HG03175 (cell line): ENCODE results near the gene USH2A.

Experiments
- ATAC-seq: cut with Tn5 transposase; IDR thresholded peaks from one replicate; pipeline ENCODE4 v1.9.1; 2021; ENCODE audit warnings: mild to moderate bottlenecking, moderate library complexity; ENCODE audit not compliant: unreplicated experiment

The USH2A gene

DNA sequence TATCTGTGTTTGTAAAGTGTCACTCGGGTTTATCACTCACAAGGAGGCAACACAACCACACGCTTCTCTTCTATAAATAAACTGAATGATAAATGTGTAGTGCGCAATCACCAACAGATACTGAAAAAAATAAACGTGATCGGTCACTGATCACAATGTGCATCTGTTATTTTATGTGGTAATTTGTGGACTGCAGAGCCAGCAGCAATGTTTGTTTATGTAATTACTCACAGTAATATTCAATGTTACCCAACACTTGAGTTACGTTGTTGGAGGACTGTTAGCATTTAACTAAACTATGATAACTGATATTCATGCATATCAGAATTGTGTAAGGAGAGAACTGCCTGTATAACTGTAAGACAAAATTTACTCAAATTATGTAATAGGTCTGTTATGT, 129.6 kb downstream of the USH2A start:
- ATAC-seq: no peak

DNA sequence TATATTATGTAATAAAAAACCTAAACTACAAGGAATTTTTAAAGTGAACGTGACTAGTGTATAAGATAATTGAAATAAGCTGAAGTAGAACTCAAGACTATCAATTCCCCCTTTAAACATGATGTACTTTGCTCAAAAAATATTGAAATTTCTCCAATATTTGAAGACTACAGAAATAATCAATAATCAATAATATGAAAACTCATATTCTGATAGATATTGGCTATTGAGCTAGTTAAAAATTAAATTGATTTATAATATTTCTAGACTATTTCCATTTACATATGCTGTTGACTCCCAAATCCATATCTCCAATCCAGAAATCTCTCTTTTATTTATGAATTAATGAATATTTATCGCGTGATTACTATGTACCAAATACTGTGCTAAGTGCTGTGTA, 133.2 kb downstream of the USH2A start:
- no peak for ATAC-seq

- ATAC-seq: no peak
These were observed 138.2 kb downstream of the USH2A start for GRCh38 chr1:216285052-216285451.

GRCh38 chr1:216281757-216282156, 141.5 kb downstream of the USH2A start:
- ATAC-seq: no peak

DNA sequence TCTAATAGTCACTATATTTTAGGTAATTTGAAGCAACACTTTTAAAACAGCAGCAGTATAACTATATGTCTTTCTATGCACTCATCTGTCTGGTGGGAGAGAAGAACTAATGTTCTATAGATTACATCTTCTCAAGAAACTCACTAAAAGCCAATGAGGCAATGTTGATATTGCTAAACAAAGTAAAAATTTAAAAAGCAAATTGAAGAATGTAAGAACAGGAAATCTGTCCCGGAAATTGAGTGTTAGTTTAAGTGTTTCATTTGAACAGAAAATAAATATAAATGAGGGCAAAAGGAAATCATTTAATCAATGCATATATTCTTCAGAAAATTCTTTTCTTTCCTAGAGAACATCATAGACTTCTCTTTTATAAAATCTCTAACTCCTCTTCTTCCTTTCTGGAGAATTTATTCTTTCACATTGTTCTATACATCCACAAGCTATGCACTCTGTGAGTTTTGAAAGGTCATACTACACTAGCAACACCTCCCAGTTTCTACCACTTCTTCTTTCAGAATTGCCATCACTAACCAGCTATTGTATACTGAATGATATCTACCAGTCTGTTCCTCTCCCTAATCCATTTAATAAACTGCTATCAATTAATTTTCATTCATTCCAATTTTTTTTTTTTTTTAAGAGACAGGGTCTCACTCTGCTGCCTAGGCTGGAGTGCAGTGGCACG, 153.0 kb downstream of the USH2A start:
- ATAC-seq: no peak

DNA sequence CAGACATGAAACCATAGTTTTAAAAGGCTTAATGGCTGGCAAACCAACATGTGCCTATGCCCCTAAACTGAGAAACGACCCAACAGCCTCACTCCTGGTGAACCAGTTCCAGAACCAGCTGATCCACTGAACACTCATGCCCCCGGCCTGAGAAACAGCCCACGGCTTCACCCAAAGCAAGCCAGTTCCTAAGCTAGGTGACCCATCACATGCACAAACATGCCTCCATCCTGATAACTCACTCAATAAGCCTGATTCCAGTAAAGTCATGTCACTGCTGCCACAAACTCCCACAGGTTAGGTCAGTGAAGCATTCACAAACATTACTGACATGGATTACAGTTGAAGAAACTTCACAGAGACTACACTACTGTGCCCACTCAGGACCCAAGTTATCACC, 161.6 kb downstream of the USH2A start:
- ATAC-seq: no peak

GRCh38 chr1:216258856-216259255, 164.4 kb downstream of the USH2A start:
- ATAC-seq: no peak

DNA sequence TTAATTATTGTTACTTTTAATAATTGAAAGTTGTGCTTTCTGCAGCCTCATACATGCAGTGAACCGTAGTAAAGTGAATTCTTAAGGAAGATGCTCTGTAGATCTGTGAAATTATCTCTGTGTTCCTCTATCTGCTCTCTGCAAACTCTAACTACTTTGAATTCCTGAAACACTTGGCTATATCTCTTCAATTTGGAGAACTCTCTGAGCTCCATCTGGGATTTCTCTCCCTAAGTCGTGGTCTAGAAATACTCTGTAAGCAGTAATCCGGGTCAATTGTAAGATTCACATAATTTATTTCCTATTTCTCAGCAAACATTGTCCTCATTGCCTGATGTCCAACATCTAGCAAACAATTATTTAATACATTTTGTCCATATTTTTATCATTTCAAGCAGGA, 164.9 kb downstream of the USH2A start:
- ATAC-seq: no peak

DNA sequence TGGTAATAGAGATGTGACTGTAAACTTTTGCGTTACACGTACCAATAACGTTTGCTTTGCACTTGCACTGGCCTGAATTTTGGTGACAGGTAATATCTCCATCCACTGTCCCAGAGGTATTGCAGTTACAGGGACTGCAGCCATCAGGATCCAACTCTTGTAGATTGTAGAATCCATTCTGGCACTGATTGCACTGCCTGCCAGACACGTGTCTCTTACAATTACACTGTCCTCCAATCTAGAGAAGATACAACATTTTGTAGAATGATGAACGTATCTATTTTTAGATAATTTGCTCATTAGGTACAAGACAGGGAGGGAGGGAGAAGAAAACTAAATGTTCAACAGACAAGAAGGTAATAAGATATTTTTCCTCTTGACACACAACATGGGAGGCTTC, 172.4 kb downstream of the USH2A start:
- no peak for ATAC-seq

GRCh38 chr1:216248628-216249027, 174.6 kb downstream of the USH2A start:
- no peak for ATAC-seq

DNA sequence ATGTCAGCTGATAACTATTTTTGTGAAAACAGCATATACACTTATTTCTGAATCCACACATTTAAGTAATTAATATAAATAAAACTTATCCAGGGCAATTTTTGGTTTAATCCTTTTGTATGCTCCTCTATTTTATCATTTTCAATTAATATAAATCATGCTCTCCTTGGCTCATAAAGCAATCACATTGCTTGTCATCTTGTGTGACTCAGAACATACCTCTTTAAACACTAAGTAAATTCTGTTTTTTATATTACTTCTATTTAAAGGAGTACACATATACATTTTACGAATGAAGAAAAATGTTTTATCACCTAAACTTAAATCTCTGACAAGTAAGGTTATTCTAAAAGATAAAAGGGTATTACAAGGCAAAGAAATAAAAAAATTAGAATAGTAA, 175.3 kb downstream of the USH2A start:
- no peak for ATAC-seq

- no peak for ATAC-seq
These were observed 176.6 kb downstream of the USH2A start for GRCh38 chr1:216246577-216247203.

GRCh38 chr1:216238844-216239243, 184.4 kb downstream of the USH2A start:
- no peak for ATAC-seq

DNA sequence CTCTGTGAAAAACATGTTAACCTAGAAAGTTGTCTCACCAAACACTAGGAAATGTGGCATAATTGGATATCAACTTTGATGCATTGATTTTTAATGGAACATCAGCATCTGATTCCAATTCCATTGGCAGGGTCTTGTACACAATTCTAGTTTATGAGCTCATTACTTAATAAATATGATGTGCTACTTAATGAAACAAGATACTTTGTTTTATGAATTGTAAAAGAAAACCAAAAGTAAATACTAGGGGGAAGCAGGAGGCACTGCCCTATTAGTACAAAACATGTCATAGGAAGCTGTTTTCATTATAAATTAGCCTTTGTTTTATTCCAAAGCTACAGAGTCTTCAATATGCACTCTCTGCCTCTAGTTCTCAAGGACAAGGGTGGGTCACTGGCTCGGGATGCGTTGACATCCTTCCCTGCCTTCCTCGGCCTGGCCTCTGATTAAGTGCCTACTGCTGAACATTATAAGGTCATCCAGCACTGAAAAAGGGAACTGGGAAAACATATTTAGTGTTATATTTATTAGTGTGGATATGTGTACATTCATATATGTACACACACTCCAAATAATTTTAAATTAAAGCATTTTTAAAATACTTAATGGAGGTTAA, 185.2 kb downstream of the USH2A start:
- no peak for ATAC-seq

DNA sequence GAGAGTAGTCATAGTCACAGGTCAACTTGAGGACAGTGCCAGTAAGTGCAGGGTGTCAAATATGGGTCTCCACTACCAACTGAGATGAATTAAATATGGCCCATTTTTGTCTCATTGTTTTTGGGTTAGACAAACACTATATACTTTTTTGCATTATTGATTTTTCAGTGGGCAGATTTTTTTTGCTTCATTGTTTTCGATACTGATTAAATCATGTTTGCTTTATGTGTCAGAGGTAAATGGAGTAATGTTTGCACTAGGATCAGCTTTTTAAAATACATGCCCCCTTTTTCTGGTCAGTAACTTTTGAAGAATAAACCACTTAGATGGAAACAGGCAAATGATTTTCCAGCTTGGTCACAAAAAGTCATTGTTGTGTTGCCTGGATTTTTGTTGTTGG, 199.0 kb downstream of the USH2A start:
- no peak for ATAC-seq

DNA sequence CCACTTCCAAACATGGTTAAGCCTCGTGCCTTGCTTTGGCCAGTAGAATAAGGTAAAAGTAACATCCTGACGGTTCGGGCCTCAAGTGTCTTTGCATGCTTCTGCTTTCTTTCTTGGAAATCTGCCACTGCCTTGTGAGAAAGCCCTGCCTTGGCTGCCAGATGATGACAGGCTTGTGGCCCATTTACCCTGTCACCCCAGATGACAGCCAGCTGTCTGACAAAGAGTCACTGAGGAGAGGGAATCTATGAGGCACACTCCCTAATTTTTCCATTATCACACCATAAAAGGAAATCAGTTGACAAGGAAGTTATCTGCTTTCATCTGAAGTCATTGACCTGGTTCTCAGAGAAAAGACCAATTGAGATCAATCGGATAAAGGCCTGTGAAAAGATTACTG, 199.8 kb downstream of the USH2A start:
- no peak for ATAC-seq

- no peak for ATAC-seq
These were observed 201.0 kb downstream of the USH2A start for GRCh38 chr1:216222288-216222687.

DNA sequence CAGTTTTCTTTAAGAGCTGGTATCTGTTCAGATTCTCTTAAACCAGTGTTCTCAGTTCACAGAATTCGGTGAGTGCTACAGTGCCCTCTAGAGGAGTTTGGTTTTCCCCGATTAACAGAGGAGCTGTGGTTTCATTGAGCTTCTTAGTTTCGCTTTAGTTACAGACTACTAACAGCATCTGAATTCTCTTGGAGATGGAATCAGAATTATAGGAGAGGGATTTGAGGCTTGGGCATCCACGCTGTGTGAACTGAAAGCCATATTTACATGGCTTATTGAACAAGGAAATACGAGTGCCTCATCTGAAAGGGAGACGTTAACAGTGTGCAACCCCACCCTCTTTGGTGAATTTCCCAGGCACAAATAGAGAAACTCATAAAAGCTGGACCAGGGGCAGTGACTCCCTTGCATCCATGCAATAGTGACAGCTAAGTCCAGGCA, 202.0 kb downstream of the USH2A start:
- ATAC-seq: peak; percentile 97

DNA sequence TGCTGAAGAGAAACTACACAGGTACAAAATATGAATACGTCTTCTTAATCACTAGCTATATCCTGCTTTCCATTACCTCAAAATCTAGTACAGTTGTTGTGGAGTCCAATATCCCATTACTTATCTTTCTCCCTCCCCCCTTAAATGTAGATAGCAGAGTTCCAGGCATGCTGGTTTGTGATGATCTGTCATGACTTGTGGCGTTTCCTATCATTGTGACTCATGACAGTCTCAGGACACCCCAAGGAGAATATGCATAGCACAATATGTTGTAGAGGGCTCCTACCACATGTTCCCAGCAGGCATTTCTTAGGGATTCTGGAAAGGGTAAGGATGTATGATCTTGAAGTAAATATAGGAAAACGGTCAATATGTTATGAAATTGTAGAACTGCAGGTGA, 206.9 kb downstream of the USH2A start:
- ATAC-seq: no peak

GRCh38 chr1:216215169-216215568, 208.1 kb downstream of the USH2A start:
- ATAC-seq: no peak

DNA sequence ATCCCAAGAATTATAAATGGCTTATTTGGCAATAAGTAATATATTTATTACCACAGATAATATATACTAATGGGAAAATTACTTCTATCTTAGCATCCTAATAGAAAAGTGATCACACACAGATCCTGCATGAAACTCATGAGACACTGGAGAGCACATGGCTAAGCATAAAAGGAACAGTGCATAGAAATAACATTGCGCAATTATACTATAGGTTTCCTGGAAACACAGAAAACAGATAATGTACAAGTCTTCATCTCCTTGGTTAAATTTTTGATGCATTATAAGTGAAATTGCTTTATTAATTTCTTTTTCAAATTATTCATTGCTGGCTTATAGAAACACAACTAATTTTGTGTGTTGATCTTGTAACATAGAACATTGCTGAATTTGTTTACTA, 210.4 kb downstream of the USH2A start:
- ATAC-seq: no peak

DNA sequence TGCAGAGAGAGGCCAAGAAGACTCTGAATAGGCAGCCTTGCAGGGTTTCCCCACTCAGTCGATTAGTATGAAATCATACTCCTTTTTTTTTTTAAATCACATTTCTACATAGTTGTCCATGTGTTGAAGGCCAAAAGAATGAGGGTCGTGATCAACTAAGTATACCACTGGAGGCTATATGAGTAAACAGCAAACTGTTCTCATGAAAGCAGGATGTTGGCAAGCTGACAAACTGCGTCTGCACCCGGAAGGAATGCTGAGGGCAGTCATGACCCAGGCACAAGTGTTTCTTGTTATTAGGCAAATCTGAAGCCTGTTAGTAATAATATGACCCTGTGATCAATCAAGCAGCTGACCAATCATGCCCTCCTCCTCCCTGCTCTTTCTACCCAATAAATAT, 213.2 kb downstream of the USH2A start:
- ATAC-seq: no peak
